Sigmoid colon (tissue), 4 donors: ENCODE results near the gene CLEC16A.

ENCODE experiments used
- EP300 ChIP-seq, 4 donors: sonication (generic); formaldehyde crosslinking; IDR thresholded peaks; one replicate each; pipeline ENCODE4 v1.6.1; 2017; ENCODE audit warnings: antibody characterized with exemption in 4 of 4
- POLR2A ChIP-seq, 2 donors: fragments of 450-650 bp; IDR thresholded peaks; one replicate each; pipeline ENCODE4 v1.6.1; 2016; ENCODE audit warnings: antibody characterized with exemption in 2 of 2, mild to moderate bottlenecking in 2 of 2, moderate library complexity in 2 of 2
- TF ChIP-seq, protein P1 (sequence below), 4 experiments: fragments of 450-650 bp in 3 of 4; fragments of 200-600 bp in 1 of 4; IDR thresholded peaks; one replicate each; pipeline ENCODE4 v1.5.1; 2016 to 2019; ENCODE audit warnings: antibody characterized with exemption in 4 of 4, mild to moderate bottlenecking in 3 of 4, moderate library complexity in 2 of 4

DNA sequence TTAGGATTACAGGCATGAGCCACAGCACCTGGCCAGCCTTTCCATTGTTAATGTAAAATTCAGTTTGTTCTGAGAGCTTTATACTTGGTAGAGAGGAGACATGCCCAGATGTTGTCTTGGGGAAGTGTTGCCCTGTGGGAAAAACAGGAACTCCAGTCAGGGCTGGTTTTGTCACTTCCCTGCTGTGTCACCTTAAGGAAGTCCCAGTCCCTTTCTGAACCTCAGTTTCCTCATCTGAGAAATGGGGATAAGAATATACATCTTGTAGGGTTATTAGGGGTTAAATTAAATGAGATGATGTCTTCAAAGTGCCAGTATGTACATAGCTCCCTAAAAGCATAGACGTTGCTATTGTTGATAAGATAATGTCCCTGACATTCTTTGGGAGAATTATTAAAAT, 25.3 kb downstream of the CLEC16A start:
- TF ChIP-seq, protein P1, sequence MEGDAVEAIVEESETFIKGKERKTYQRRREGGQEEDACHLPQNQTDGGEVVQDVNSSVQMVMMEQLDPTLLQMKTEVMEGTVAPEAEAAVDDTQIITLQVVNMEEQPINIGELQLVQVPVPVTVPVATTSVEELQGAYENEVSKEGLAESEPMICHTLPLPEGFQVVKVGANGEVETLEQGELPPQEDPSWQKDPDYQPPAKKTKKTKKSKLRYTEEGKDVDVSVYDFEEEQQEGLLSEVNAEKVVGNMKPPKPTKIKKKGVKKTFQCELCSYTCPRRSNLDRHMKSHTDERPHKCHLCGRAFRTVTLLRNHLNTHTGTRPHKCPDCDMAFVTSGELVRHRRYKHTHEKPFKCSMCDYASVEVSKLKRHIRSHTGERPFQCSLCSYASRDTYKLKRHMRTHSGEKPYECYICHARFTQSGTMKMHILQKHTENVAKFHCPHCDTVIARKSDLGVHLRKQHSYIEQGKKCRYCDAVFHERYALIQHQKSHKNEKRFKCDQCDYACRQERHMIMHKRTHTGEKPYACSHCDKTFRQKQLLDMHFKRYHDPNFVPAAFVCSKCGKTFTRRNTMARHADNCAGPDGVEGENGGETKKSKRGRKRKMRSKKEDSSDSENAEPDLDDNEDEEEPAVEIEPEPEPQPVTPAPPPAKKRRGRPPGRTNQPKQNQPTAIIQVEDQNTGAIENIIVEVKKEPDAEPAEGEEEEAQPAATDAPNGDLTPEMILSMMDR (IDR thresholded peaks at IDR 0.05), result no peak
- TF ChIP-seq POLR2A (IDR thresholded peaks at IDR 0.05), result no peak
- TF ChIP-seq EP300 (IDR thresholded peaks at IDR 0.05), result no peak
